ENCODE results near the gene GNG4.
A peak's percentile ranks its signal among the peaks of the same experiment; 100 is the strongest.

DNA sequence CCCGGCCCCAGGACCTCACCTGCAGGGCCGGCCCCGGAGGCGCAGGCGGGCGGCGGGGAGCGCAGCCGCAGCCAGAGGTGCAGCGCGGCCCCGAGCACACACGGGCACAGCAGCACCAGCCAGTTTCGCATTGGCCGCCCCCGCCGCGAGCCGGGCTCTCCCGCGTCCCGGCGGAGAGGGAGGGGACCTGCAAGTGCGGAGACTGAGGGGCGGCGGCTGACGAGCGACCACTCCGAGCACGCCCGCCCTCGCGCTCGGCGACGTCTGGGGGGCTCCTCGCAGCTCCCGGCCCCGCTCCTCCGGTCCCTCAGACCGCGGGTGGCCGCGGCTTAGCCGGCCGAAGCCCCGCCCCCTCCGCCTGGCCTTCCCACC lies 145.5 kb downstream of the GNG4 start, which contains the start of gene B3GALNT2:
- TF ChIP-seq POLR2A (IDR thresholded peaks at IDR 0.05): peak in 3 of 4 donors; percentile 65 to 94 (median 89)
- TF ChIP-seq, protein P1, sequence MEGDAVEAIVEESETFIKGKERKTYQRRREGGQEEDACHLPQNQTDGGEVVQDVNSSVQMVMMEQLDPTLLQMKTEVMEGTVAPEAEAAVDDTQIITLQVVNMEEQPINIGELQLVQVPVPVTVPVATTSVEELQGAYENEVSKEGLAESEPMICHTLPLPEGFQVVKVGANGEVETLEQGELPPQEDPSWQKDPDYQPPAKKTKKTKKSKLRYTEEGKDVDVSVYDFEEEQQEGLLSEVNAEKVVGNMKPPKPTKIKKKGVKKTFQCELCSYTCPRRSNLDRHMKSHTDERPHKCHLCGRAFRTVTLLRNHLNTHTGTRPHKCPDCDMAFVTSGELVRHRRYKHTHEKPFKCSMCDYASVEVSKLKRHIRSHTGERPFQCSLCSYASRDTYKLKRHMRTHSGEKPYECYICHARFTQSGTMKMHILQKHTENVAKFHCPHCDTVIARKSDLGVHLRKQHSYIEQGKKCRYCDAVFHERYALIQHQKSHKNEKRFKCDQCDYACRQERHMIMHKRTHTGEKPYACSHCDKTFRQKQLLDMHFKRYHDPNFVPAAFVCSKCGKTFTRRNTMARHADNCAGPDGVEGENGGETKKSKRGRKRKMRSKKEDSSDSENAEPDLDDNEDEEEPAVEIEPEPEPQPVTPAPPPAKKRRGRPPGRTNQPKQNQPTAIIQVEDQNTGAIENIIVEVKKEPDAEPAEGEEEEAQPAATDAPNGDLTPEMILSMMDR (IDR thresholded peaks at IDR 0.05): no peak

Measured in esophagus squamous epithelium (tissue), 4 donors.